Mononuclear cell (primary cell): ENCODE results near the gene KRT8. TPM values are rescaled to one million over a fixed set of nuclear protein-coding genes. Genes with fewer than 3 reads are reported as not detected.
"Not testable (repeated sequence)": the region's sequence is repeated elsewhere in the genome, so short reads cannot be mapped to it uniquely, and the experiment has no call there.

Experiments used
- H3K27me3 ChIP-seq: 2 replicates; pipeline ENCODE4 v1.6.0; 2011; ENCODE audit warnings: low read length, control low read depth; ENCODE audit not compliant: insufficient read depth
- H3K4me1 ChIP-seq: 2 replicates; pipeline ENCODE4 v1.5.1; 2011; ENCODE audit warnings: mild to moderate bottlenecking, low read length, control low read depth; ENCODE audit not compliant: insufficient read depth
- H3K4me3 ChIP-seq: 2 replicates; pipeline ENCODE4 v1.5.1; 2011; ENCODE audit warnings: mild to moderate bottlenecking, low read length, moderate library complexity
- H3K9me3 ChIP-seq: 2 replicates; pipeline ENCODE4 v1.5.1; 2011; ENCODE audit warnings: low read depth, mild to moderate bottlenecking, control low read depth, low read length
- total RNA-seq: library from RNA; depleted of rRNA; stranded (reverse); fragments of >200 nt; gene quantifications from one replicate; pipeline ENCODE4 v1.2.3, GENCODE V29; 2012

The KRT8 gene
- total RNA-seq, 1 donor: 0.31 TPM

DNA sequence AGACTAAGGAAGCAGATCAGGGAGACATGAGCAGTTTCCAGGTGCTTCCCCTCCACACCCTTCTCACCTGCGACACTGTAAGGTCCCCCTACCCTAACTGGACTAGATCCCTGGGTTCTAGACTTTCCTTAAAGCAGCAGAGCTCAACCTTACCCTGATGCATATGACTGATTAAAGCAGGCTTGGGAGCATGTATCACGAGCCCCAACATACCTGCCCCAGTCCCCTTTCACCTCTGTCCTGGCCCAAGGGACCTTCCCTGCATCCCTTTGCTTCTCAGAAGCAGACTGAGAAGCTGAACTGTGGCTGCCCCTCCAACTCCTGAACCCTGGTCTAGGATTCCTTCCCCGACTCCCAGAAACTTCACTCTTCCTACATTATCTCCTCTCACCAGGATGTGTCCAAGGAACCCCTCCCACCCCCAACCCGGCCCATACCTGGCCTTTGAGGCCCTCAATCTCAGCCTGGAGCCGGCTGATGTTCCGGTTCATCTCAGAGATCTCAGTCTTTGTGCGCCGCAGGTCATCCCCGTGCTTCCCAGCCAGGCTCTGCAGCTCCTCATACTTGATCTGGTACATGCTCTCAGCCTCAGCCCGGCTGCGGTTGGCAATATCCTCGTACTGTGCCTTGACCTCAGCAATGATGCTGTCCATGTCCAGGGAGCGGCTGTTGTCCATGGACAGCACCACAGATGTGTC is 5.4 kb downstream of the KRT8 start:
- Histone ChIP-seq H3K4me3 (no peak overlapping the region), H3K9me3 (no peaks in the 10 kb centered on the region), H3K27me3 (no peaks in the 10 kb centered on the region), H3K4me1 (peaks cover 6% of the 10 kb centered on the region)

GRCh38 chr12:52896190-52897100 is 8.4 kb downstream of the KRT8 start:
- Histone ChIP-seq H3K4me3 (no peak overlapping the region), H3K4me1 (no peaks in the 10 kb centered on the region), H3K27me3 (no peaks in the 10 kb centered on the region), H3K9me3 (no peaks in the 10 kb centered on the region)

- Histone ChIP-seq H3K9me3 (no peaks in the 10 kb centered on the region), H3K27me3 (no peaks in the 10 kb centered on the region), H3K4me1 (no peaks in the 10 kb centered on the region), H3K4me3 (no peak overlapping the region)
Measured at GRCh38 chr12:52895726-52896189, 9.1 kb downstream of the KRT8 start.

DNA sequence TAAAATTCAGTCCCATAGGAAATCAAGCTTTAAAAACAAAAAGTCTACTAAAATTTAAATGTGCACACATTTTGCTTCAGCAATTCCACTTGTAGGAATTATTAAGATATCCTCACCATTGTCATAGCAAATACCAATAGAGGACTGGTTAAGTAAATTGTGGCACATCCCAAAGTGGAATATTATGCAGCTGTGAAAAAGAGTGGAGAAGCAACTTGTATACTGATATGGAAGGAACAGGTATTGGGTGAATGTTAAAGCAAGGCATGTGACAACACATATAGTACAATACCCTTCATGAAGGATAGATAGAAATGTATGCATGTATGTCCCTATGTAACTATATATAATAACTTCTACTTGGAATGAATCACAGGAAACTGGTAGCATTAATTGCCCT is 11.9 kb downstream of the KRT8 start:
- H3K4me1 ChIP-seq: no peaks in the 10 kb centered on the region
- no peaks in the 10 kb centered on the region for H3K9me3 ChIP-seq
- no peak overlapping the region for H3K4me3 ChIP-seq
- no peaks in the 10 kb centered on the region for H3K27me3 ChIP-seq

GRCh38 chr12:52892207-52892852 is 12.5 kb downstream of the KRT8 start:
- no peaks in the 10 kb centered on the region for H3K4me1 ChIP-seq
- H3K4me3 ChIP-seq: no peak overlapping the region
- H3K9me3 ChIP-seq: no peaks in the 10 kb centered on the region
- H3K27me3 ChIP-seq: no peaks in the 10 kb centered on the region

- no peak overlapping the region for H3K4me3 ChIP-seq
- no peaks in the 10 kb centered on the region for H3K27me3 ChIP-seq
- no peaks in the 10 kb centered on the region for H3K9me3 ChIP-seq
- H3K4me1 ChIP-seq: no peaks in the 10 kb centered on the region
Measured at GRCh38 chr12:52891044-52891443, 13.8 kb downstream of the KRT8 start.

GRCh38 chr12:52890417-52890816 is 14.5 kb downstream of the KRT8 start:
- H3K4me3 ChIP-seq: no peak overlapping the region
- no peaks in the 10 kb centered on the region for H3K4me1 ChIP-seq
- H3K27me3 ChIP-seq: no peaks in the 10 kb centered on the region
- H3K9me3 ChIP-seq: no peaks in the 10 kb centered on the region

GRCh38 chr12:52884526-52885293 is 20.2 kb downstream of the KRT8 start:
- no peaks in the 10 kb centered on the region for H3K27me3 ChIP-seq
- no peaks in the 10 kb centered on the region for H3K9me3 ChIP-seq
- H3K4me3 ChIP-seq: no peak overlapping the region
- H3K4me1 ChIP-seq: peaks cover 7% of the 10 kb centered on the region

DNA sequence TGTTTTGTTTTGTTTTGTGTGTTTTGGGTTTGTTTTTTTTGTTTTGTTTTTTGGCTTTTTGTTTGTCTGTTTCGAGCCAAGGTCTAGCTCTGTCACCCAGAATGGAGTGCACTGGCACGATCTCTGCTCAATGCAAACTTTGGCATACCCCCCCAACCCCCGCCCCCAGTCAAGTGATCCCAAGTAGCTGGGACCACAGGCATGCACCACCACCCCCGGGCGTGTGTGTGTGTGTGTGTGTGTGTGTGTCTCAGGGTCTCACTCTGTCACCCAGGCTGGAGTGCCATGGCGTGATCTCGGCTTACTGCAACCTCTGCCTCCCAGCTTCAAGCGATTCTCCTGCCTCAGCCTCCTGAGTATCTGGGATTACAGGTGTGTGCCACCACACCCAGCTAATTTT is 24.4 kb downstream of the KRT8 start:
- not testable (repeated sequence) for H3K9me3 ChIP-seq, H3K4me3 ChIP-seq, H3K27me3 ChIP-seq
- peaks cover 12% of the 10 kb centered on the region for H3K4me1 ChIP-seq

GRCh38 chr12:52879394-52880351 is 25.2 kb downstream of the KRT8 start:
- Histone ChIP-seq H3K4me3 (no peak overlapping the region), H3K9me3 (no peaks in the 10 kb centered on the region), H3K4me1 (peaks cover 17% of the 10 kb centered on the region), H3K27me3 (no peaks in the 10 kb centered on the region)

GRCh38 chr12:52878507-52879393 is 26.1 kb downstream of the KRT8 start:
- Histone ChIP-seq H3K4me3 (no peak overlapping the region), H3K27me3 (no peaks in the 10 kb centered on the region), H3K9me3 (no peaks in the 10 kb centered on the region), H3K4me1 (peaks cover 24% of the 10 kb centered on the region)

DNA sequence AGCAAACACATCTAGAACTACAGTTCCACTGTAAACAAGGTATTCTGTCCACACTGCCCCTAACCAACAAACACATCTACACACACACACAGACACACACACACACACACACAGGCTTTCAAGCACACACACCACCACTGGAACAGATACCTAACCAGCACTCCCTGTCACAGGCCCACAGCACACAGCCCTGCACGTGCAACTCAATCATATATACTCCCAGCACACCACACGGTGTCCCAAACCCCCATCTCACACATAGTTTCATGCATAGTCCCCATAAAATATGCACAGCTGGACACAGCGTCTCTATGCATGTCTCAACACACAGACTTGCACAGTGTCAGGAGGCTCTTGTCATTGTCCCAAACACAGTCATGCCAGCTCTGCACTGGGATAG is 27.6 kb downstream of the KRT8 start:
- Histone ChIP-seq H3K4me1 (peaks cover 28% of the 10 kb centered on the region), H3K9me3 (no peaks in the 10 kb centered on the region), H3K4me3 (no peak overlapping the region), H3K27me3 (no peaks in the 10 kb centered on the region)

DNA sequence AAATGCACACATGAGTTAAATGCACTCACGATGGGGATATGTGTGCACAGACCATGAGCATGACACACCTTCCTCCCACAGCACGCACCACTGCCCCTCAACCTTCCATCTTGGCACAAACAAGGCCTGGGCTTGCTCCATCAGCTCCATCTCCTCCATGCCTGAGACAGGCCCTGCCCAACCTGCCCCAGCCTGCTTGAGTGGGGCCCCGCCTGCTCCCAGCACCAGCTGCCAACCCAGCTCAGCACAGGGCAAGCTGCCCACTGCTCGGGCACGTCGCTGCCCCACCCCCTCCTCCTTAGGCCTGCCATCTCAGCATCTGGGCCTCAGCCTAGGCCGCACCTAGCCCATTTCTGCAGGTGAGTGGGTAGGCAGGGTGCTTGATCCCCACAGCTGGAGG is 28.5 kb downstream of the KRT8 start:
- Histone ChIP-seq H3K9me3 (no peaks in the 10 kb centered on the region), H3K4me1 (peaks cover 31% of the 10 kb centered on the region), H3K27me3 (no peaks in the 10 kb centered on the region), H3K4me3 (no peak overlapping the region)
